Measurements from ENCODE around the gene MBD2.

DNA sequence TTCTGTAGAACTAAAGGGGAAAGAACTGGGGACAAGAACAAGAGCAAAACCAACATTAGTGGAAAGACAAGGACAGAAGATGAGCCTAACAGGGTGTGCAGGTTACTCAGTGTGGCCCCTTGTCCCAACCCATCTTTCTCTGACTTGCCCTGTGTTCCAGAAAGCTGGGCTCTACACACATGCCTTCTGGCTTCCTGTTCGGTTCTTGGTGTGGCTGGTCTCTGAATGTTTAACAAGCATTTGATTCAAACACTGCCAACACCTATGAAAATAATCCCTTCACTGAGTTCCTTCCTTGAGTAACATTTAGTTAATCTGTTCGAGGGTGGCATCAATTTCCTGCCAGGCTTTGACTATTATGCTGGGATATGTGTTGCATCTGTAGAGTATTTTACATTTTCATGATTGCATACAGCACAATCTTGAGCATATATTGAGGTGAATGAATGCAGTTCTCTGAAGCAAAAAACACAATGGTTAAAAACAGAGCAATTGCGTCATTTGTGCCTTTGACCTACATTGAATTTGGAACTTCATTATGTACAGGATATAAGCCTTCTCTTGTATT lies 83.3 kb downstream of the MBD2 start:
- TF ChIP-seq, protein P1, sequence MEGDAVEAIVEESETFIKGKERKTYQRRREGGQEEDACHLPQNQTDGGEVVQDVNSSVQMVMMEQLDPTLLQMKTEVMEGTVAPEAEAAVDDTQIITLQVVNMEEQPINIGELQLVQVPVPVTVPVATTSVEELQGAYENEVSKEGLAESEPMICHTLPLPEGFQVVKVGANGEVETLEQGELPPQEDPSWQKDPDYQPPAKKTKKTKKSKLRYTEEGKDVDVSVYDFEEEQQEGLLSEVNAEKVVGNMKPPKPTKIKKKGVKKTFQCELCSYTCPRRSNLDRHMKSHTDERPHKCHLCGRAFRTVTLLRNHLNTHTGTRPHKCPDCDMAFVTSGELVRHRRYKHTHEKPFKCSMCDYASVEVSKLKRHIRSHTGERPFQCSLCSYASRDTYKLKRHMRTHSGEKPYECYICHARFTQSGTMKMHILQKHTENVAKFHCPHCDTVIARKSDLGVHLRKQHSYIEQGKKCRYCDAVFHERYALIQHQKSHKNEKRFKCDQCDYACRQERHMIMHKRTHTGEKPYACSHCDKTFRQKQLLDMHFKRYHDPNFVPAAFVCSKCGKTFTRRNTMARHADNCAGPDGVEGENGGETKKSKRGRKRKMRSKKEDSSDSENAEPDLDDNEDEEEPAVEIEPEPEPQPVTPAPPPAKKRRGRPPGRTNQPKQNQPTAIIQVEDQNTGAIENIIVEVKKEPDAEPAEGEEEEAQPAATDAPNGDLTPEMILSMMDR (IDR thresholded peaks at IDR 0.05; ENCODE audit: low read depth, low read length), result no peak
- no peak for TF ChIP-seq MYC (IDR thresholded peaks at IDR 0.05; ENCODE audit: low read depth, low read length)
- TF ChIP-seq POLR2A (IDR thresholded peaks at IDR 0.05; ENCODE audit: extremely low read depth, insufficient read length), result no peak

All from NB4 (cell line).